HG03571 (cell line): ENCODE data around the gene ZBTB20.

Experiments used
- ATAC-seq: cut with Tn5 transposase; IDR thresholded peaks from one replicate; pipeline ENCODE4 v1.9.1; 2021; ENCODE audit not compliant: unreplicated experiment

Gene ZBTB20

GRCh38 chr3:114498539-114499370, 648.3 kb downstream of the ZBTB20 start:
- no peak for ATAC-seq

- no peak for ATAC-seq
Observed at GRCh38 chr3:114496874-114497273, 650.2 kb downstream of the ZBTB20 start.

GRCh38 chr3:114496466-114496865, 650.6 kb downstream of the ZBTB20 start:
- ATAC-seq = no peak

- no peak for ATAC-seq
Observed at GRCh38 chr3:114496021-114496434, 651.1 kb downstream of the ZBTB20 start.

- no peak for ATAC-seq
Observed at GRCh38 chr3:114494498-114494897, 652.6 kb downstream of the ZBTB20 start.

GRCh38 chr3:114490829-114491228, 656.3 kb downstream of the ZBTB20 start:
- no peak for ATAC-seq

- no peak for ATAC-seq
Observed at GRCh38 chr3:114487502-114487901, 659.6 kb downstream of the ZBTB20 start.

- no peak for ATAC-seq
Observed at GRCh38 chr3:114484919-114485318, 662.2 kb downstream of the ZBTB20 start.

GRCh38 chr3:114481113-114481512, 666.0 kb downstream of the ZBTB20 start:
- ATAC-seq = no peak

- ATAC-seq = no peak
Observed at GRCh38 chr3:114480442-114480841, 666.6 kb downstream of the ZBTB20 start.

- ATAC-seq = no peak
Observed at GRCh38 chr3:114478801-114479200, 668.3 kb downstream of the ZBTB20 start.

GRCh38 chr3:114476511-114476910, 670.6 kb downstream of the ZBTB20 start:
- no peak for ATAC-seq

GRCh38 chr3:114471478-114471877, 675.6 kb downstream of the ZBTB20 start:
- no peak for ATAC-seq

GRCh38 chr3:114469070-114469469, 678.0 kb downstream of the ZBTB20 start:
- no peak for ATAC-seq

- no peak for ATAC-seq
Observed at GRCh38 chr3:114466816-114467215, 680.3 kb downstream of the ZBTB20 start.

GRCh38 chr3:114466251-114466650, 680.8 kb downstream of the ZBTB20 start:
- ATAC-seq = no peak

- ATAC-seq = peak; percentile 78
Observed at GRCh38 chr3:114464548-114464947, 682.5 kb downstream of the ZBTB20 start.

- no peak for ATAC-seq
Observed at GRCh38 chr3:114462750-114463149, 684.3 kb downstream of the ZBTB20 start.

GRCh38 chr3:114460459-114460858, 686.6 kb downstream of the ZBTB20 start:
- peak; percentile 41 for ATAC-seq

- ATAC-seq = peak; percentile 69
Observed at GRCh38 chr3:114456742-114457141, 690.3 kb downstream of the ZBTB20 start.

GRCh38 chr3:114455432-114455831, 691.7 kb downstream of the ZBTB20 start:
- no peak for ATAC-seq

GRCh38 chr3:114454551-114455251, 692.4 kb downstream of the ZBTB20 start:
- ATAC-seq = no peak
